ENCODE measurements around the gene MXI1. TPM values are rescaled to one million over a fixed set of nuclear protein-coding genes. Genes with fewer than 3 reads are reported as not detected.
"Not testable (repeated sequence)": the region's sequence is repeated elsewhere in the genome, so short reads cannot be mapped to it uniquely, and the experiment has no call there.

Gene MXI1
- total and polyA plus RNA-seq, 2 of the 4 experiments (the other 2 are of a cell fraction) = 7.2 to 11.8 TPM

- H3K9ac ChIP-seq (ENCODE audit: low read depth, low read length); in situ Hi-C loops (cut with MboI; ENCODE audit: low sequenced_read_pairs); H3K79me1 ChIP-seq (ENCODE audit: low read depth in 1 of 2, low read length in 2 of 2); H2AK9ac ChIP-seq (replicated peaks; ENCODE audit: low read depth, low read length, poor library complexity); H3K4me1 ChIP-seq (ENCODE audit: control insufficient read depth, insufficient read depth, low read length); H3K18ac ChIP-seq (ENCODE audit: low read depth, low read length); H4K91ac ChIP-seq (ENCODE audit: insufficient read depth, low read depth, low read length); H3K14ac ChIP-seq (replicated peaks; ENCODE audit: low read depth, low read length); H3K4me2 ChIP-seq (ENCODE audit: low read depth, low read length); dilution Hi-C loops (cut with HindIII; ENCODE audit: low sequenced_read_pairs, unreplicated experiment); BruUV-seq (replicated peaks); H2BK15ac ChIP-seq (ENCODE audit: low read depth, low read length); H3K27ac ChIP-seq (ENCODE audit: insufficient read depth, low read length); H3K9me1 ChIP-seq (ENCODE audit: insufficient read depth, low read length); intact Hi-C loops (cut with micrococcal nuclease); H3K9me3 ChIP-seq (ENCODE audit: control insufficient read depth, insufficient read depth, low read length); H3K23ac ChIP-seq (ENCODE audit: low read depth, low read length); ATAC-seq (ENCODE audit: low read depth); H3K56ac ChIP-seq (ENCODE audit: extremely low read depth, insufficient read depth, low read length); H2BK5ac ChIP-seq (ENCODE audit: low read depth, low read length, poor library complexity, severe bottlenecking); H3K36me3 ChIP-seq (ENCODE audit: control insufficient read depth, insufficient read depth, low read length); H2BK120ac ChIP-seq (ENCODE audit: low read depth, low read length); DNase-seq; H3K4me3 ChIP-seq (ENCODE audit: insufficient read depth, low read depth, low read length); H2AFZ ChIP-seq (replicated peaks; ENCODE audit: low read length, poor library complexity); POLR2A ChIA-PET (ENCODE audit: unreplicated experiment); CTCF ChIA-PET; H2AK5ac ChIP-seq (ENCODE audit: low read depth, low read length); H4K20me1 ChIP-seq (ENCODE audit: insufficient read depth, low read length); H3K27me3 ChIP-seq (ENCODE audit: control insufficient read depth, insufficient read depth, low read length); H3K4ac ChIP-seq (ENCODE audit: low read depth, low read length); H2BK20ac ChIP-seq (ENCODE audit: low read depth, low read length); H4K5ac ChIP-seq (ENCODE audit: low read depth, low read length); H4K8ac ChIP-seq (ENCODE audit: low read depth in 2 of 2, low read length in 2 of 2): not testable (repeated sequence)
- WGBS, 2 experiments (ENCODE audit: extremely low coverage in 2 of 2, insufficient read length in 1 of 2) = no CpG with 5 or more reads among the region's 1 CpG
Observed at GRCh38 chr10:110249489-110249888, 42.1 kb downstream of the MXI1 start.

GRCh38 chr10:110251392-110251791 lies 44.0 kb downstream of the MXI1 start:
- H3K18ac ChIP-seq (ENCODE audit: low read depth, low read length); H3K4ac ChIP-seq (ENCODE audit: low read depth, low read length); DNase-seq; H2BK120ac ChIP-seq (ENCODE audit: low read depth, low read length); ATAC-seq (ENCODE audit: low read depth); H3K4me1 ChIP-seq (ENCODE audit: control insufficient read depth, insufficient read depth, low read length); H3K14ac ChIP-seq (replicated peaks; ENCODE audit: low read depth, low read length); H3K9ac ChIP-seq (ENCODE audit: low read depth, low read length); H3K27ac ChIP-seq (ENCODE audit: insufficient read depth, low read length); H2AK9ac ChIP-seq (replicated peaks; ENCODE audit: low read depth, low read length, poor library complexity); H3K56ac ChIP-seq (ENCODE audit: extremely low read depth, insufficient read depth, low read length); H2BK5ac ChIP-seq (ENCODE audit: low read depth, low read length, poor library complexity, severe bottlenecking); H4K5ac ChIP-seq (ENCODE audit: low read depth, low read length); H4K8ac ChIP-seq (ENCODE audit: low read depth in 2 of 2, low read length in 2 of 2); H3K9me1 ChIP-seq (ENCODE audit: insufficient read depth, low read length); POLR2A ChIA-PET (ENCODE audit: unreplicated experiment); H3K4me3 ChIP-seq (ENCODE audit: insufficient read depth, low read depth, low read length); H4K91ac ChIP-seq (ENCODE audit: insufficient read depth, low read depth, low read length); BruUV-seq (replicated peaks); H4K20me1 ChIP-seq (ENCODE audit: insufficient read depth, low read length); CTCF ChIA-PET; H2AK5ac ChIP-seq (ENCODE audit: low read depth, low read length); H3K79me1 ChIP-seq (ENCODE audit: low read depth in 1 of 2, low read length in 2 of 2); H3K36me3 ChIP-seq (ENCODE audit: control insufficient read depth, insufficient read depth, low read length); intact Hi-C loops (cut with micrococcal nuclease); H3K23ac ChIP-seq (ENCODE audit: low read depth, low read length); H2BK15ac ChIP-seq (ENCODE audit: low read depth, low read length); H3K9me3 ChIP-seq (ENCODE audit: control insufficient read depth, insufficient read depth, low read length); H3K4me2 ChIP-seq (ENCODE audit: low read depth, low read length); H2BK20ac ChIP-seq (ENCODE audit: low read depth, low read length); dilution Hi-C loops (cut with HindIII; ENCODE audit: low sequenced_read_pairs, unreplicated experiment); H2AFZ ChIP-seq (replicated peaks; ENCODE audit: low read length, poor library complexity); in situ Hi-C loops (cut with MboI; ENCODE audit: low sequenced_read_pairs); H3K27me3 ChIP-seq (ENCODE audit: control insufficient read depth, insufficient read depth, low read length): not testable (repeated sequence)
- 89 to 100% methylated on average over 1 of the region's 1 CpG for WGBS, 2 experiments (ENCODE audit: extremely low coverage in 2 of 2, insufficient read length in 1 of 2)
